HG03135 (cell line): ENCODE measurements around the gene LMF1.
"Not testable (repeated sequence)": the region's sequence is repeated elsewhere in the genome, so short reads cannot be mapped to it uniquely, and the experiment has no call there.

ENCODE experiments used
- ATAC-seq: cut with Tn5 transposase; IDR thresholded peaks from one replicate; pipeline ENCODE4 v1.9.1; 2021; ENCODE audit warnings: mild to moderate bottlenecking, moderate library complexity; ENCODE audit not compliant: unreplicated experiment

The LMF1 gene

GRCh38 chr16:973366-973765 lies 2.6 kb upstream of the LMF1 start:
- ATAC-seq, result no peak

GRCh38 chr16:972316-973002 lies 1.7 kb upstream of the LMF1 start:
- ATAC-seq, result no peak

- ATAC-seq, result no peak
Observed at GRCh38 chr16:971981-972315, 1.2 kb upstream of the LMF1 start.

- no peak for ATAC-seq
Observed at GRCh38 chr16:971582-971905, 760 bp upstream of the LMF1 start.

GRCh38 chr16:970386-970765 lies 408 bp downstream of the LMF1 start:
- ATAC-seq, result no peak

GRCh38 chr16:969508-970385 lies 1.0 kb downstream of the LMF1 start:
- no peak for ATAC-seq

GRCh38 chr16:968620-969019 lies 2.2 kb downstream of the LMF1 start:
- no peak for ATAC-seq

- ATAC-seq, result no peak
Observed at GRCh38 chr16:967546-968295, 3.1 kb downstream of the LMF1 start.

- ATAC-seq, result no peak
Observed at GRCh38 chr16:967077-967541, 3.7 kb downstream of the LMF1 start.

- ATAC-seq, result no peak
Observed at GRCh38 chr16:966505-966904, 4.3 kb downstream of the LMF1 start.

GRCh38 chr16:966035-966434 lies 4.7 kb downstream of the LMF1 start:
- ATAC-seq, result no peak

- ATAC-seq, result no peak
Observed at GRCh38 chr16:965487-965886, 5.3 kb downstream of the LMF1 start.

GRCh38 chr16:965036-965395 lies 5.8 kb downstream of the LMF1 start:
- ATAC-seq, result no peak

GRCh38 chr16:964356-965035 lies 6.3 kb downstream of the LMF1 start:
- no peak for ATAC-seq

GRCh38 chr16:963913-964312 lies 6.9 kb downstream of the LMF1 start:
- ATAC-seq, result no peak

GRCh38 chr16:962901-963814 lies 7.6 kb downstream of the LMF1 start:
- no peak for ATAC-seq

- ATAC-seq, result no peak
Observed at GRCh38 chr16:962366-962765, 8.4 kb downstream of the LMF1 start.

- no peak for ATAC-seq
Observed at GRCh38 chr16:959232-960040, 11.3 kb downstream of the LMF1 start.

GRCh38 chr16:955766-956165 lies 15.0 kb downstream of the LMF1 start:
- ATAC-seq, result not testable (repeated sequence)
